GM04504 (cell line): ENCODE results near the gene SHH.
"Not testable (repeated sequence)": the region's sequence is repeated elsewhere in the genome, so short reads cannot be mapped to it uniquely, and the experiment has no call there.

Experiments
- DNase-seq: peaks from one replicate; pipeline ENCODE4 v3.0.0-alpha.2; 2012; ENCODE audit warnings: low read depth

The SHH gene

DNA sequence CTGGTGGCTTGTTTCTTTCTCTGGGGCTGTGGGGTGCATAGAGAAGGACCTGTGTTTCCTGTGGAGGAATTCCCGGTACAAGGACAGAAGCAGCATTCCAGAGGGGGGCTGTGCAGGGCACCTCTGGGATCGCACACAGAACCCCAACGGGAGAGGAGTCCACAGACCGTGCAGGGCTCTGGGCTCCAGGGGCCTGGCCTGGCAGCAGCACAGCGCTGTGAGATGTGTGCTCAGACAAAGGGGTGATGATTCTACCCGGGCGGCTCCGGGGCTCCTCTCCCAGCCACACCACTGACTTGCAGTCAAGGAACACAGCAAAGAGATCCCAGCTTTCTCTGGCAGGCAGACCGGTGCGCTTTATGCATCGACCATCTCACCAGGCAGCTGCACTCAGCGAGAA, 6.9 kb upstream of the SHH start:
- no peak for DNase-seq

DNA sequence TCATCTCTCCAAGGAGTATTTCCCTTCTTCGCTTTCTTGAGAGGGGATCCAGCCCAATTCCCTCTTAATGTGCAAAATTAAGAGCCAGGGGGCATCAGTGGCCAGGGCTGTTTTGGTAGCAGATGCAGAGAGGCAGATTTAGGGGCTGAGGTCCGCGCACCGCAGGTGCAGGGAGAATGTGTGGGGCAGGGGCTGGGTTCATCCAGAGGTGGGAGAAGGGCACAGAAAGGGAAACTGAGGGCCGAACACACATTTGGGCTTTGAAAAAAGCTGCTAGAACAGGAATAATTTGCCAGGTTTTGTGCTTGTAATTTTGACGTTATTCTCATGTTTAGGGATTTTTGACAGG, 6.5 kb upstream of the SHH start:
- no peak for DNase-seq

DNA sequence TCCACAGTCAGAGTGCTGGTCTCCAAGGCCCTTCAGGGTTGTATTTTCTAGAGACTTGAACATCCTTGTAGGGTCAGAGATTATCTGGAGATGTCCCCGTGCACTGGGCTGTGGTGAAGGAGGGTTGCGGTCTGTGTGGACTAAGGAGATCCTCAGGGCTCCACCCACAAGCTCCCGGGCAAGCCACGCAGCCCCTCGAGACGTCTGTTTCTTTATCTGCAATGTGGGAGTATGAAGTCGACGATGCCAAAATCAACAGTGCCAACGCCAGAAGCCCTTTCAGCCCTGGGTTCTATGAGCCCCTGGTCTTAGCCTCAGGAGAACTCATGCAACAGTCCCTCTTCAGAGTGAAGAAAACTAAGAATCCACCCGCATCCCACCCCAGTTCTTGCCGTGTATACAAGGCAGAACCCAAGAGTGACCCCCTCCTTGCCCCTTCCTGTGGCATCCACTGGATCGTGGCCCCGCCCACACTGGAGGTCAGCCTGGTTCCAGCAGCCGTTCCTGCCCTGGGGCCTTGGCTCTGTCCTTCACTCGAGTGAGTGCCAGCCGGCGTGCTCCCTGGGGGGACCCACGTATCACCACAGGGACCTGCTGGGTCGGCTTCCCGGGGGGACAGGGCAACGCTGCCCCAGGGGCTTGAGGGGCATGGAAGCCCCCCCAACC, 6.0 kb upstream of the SHH start:
- DNase-seq = no peak

DNA sequence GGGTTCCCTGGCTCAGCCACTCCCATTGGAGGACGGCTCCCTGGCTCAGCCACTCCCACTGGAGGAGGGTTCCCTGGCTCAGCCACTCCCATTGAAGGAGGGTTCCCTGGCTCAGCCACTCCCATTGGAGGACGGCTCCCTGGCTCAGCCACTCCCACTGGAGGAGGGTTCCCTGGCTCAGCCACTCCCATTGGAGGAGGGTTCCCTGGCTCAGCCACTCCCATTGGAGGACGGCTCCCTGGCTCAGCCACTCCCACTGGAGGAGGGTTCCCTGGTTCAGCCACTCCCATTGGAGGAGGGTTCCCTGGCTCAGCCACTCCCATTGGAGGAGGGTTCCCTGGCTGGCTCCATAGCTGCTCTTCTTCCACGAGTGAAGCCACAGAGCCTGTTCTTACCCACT, 5.3 kb upstream of the SHH start:
- not testable (repeated sequence) for DNase-seq

DNA sequence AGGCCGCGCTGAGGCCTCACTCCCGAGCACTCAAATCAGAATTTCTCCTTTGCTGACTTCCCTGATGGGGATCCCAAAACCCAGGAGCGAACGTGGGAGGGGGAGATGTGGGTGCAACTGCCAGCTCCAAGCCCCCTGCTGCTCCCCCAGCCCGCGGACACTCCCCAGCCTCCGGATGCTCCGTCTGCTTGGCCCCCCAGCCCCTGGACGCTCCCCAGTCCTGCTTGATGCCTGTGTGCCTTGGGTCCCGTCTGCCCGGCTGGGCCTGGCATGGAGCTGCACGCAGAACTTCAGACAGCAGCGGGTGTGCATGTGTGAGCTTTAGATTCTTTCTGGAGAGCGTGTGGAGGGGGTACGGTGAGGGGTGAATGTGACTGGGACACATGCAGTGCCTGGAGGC, 4.7 kb upstream of the SHH start:
- DNase-seq = no peak

DNA sequence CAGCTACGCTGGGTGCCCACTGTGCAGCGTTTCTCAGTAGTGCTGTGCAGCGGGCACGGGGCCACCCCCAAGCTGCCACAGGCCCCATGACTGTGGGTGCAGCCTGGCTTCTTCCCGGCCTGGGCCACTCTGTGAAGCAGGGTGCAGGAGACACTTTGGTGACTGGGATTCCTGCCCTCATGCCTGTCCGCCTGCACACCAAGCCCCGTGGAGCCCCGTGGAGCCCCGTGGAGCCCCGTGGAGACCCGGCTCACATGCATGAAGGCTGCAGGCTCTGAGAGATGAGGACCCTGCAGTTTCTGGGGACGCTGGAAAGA, 3.9 kb upstream of the SHH start:
- no peak for DNase-seq

DNA sequence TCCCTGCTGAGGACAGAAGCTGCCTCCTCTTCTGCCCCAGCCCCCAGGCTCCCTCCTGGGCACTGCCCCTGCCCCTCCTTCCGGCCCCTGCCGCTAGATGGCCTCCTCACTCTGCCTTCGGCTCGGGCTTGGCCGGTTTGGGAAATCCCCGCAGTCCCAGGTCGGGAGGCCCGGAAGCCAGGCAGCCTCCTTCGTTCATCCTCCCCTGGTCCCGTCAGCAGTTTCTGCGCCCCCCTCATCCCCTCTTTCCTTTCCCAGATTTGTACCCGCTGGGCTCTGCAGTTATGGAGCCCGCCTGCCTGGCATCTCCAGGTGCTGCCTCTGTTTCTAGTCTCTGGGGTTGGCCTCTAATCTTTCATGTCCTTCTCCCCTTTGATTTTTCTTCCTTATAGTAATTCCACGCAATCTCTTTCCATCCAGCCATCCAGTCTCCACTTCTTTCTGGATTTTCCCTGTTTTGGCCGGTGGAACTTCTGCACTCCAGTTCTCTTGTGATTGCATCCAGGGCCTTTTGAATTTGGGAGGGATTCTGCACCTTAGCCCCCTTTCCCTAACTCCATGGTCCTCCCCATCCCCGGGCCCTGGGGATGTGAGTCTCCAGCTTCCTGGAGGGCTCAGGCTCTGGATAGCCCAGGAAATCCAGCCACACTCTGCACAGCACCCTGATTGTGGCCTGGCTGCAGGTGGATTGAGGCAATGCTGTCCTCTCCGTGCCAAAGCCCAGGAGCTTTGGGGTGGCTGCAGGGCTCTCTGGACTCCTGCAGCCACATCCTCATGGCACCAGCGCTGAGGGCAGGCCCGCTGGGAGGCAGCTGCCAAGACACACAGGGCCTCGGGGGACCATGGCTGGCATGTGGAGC, 3.3 kb upstream of the SHH start:
- no peak for DNase-seq

DNA sequence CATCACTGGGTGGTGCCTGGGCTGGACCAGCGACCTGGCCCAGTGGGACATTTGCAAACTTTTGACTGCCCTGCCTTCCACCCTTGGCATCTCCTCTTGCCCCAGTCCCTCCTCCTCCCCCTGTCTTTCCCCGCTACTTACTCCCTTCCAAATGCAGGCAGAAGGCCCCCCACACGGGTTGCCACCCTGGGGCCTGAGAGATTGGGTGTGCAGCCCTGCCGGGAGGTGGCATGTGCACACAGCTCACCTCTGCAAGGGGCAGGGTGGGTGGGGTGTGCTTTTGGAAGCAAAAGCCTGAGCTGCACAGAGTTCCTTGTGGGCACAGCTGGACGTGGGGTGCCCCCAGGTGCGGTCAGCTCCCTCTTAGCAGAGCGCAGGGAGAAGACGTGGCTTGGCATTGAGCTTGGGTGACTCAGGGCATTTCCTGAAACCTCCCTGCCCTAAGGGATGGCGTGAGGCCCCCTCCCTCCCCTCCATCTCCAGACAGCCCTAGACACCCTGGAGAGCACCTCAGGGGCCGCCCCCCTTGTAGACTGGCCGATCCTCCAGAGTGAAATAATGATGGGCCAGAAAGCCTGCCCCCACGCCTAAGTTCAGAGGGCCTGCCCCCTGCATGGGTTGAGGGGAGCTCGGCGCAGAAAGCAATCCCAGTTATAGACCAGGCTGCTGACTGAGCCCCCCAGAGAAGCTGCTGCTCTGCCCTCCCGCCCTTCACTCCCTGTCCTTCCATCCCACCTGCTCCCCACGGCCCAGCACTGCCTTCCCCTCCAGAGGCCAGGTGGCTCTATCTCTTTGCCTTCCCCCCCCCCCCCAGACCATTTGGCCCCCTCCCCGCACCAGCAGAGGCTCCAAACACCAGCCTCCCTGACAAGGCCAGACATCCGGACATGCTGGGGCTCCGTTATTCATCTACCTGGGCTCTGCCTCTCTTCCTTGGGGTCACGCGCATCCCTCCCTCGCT, 2.3 kb upstream of the SHH start:
- DNase-seq = no peak

DNA sequence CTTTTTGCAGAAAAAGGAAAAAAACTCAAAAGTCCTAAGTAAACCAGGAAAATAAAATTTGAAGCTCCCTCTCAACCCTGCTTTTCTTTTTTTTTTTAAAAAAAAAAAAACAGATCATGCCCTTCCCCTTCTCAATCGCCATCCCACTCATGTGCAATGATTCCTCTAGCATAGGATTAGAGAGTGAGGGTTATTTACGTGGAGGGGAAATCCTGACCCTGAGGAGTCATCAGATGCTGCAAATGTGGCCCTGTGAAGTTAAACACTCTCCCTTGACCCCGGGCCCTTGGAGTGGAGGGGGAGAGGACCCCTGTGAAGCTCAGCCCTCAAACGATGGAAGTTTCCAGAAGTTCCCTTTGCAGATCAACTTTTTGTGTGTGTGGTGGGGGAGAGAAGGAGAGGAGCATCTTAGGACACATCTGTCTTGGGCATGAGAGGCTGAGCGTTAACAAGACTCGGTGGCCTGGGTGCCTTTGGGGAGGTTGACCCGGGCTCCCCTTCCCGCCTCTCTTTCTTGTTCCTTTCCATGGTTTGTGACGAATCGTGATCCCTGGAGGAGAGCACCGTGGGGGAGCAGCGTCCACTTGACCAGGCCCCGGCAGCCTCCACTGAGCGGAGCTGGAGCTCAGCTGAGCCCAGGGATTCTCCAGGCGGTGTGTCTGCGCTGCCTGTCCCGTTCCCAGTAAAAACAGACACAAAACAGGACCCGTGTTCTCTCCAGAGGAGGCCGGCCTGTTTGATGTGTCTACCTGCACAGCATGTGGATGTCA, 1.5 kb upstream of the SHH start:
- no peak for DNase-seq

DNA sequence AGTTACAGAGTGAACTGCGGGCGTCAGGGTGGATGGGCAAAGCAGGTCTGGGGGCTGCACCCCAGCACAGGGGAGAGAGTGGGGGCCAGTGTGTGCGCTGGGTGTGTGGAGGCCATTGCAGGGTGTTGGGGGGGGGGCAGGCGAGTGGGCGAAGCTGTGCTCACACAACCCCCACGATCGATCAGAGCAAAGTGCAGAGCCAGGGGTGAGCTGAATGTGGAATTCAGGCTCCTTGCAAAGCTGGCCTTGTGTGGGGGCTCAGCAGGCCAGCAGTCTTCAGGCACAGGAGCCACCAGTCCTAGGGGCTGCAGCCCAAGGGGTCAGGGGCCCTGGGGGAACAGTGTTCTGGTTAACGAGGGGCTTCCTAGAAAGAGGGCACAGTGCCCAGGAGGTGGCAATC, 862 bp upstream of the SHH start:
- no peak for DNase-seq

DNA sequence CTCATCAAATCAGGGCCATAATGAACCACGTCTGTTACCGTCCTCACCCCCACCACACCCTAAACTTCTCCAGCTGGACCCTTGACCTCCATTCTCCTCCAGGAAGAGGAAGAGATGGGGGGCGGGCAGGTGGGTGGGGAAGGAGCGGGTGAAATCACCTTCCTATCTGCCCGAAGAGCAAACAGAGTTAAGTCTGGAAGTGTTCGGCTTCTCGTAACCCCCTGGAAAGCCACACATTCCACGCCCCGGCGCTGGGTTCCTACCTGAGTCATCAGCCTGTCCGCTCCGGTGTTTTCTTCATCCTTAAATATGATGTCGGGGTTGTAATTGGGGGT, 736 bp downstream of the SHH start:
- DNase-seq = no peak

DNA sequence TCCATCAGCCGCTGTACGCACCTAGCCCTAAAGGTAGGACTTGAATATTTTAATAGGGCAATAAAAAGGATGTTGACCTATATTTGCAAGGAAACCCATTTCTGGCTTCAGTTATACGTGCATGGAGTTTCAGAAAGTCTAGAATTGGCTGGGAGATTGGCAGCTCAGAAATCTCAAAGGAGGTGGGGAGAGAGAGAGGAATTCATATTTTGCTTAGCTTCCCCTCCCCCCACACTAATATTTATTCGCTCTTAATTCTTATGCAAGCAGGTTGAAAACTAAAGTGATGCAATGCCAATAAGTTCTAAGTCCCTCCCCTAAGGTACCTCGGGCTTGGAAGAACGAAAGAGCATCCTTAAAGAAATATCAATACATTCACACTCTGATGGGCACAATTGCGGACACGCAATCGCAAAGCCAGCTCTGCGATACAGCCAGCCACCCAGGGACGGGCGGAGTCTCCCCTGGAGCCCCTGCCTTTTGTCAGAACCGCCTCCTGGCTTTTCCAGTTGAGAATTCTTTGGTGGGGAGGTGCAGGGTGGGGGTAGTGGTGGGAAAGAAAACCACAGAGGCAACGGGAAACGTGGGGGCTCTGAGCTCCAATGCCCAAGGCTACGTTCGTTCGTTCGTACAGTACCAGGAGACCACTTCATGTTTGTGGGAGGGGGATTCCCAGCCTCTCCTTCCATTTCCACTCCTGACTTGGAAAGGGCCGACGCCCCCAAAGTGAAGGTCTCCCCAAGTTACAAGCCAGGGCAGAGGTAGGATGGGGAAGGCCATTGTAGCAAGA, 1.3 kb downstream of the SHH start:
- no peak for DNase-seq

DNA sequence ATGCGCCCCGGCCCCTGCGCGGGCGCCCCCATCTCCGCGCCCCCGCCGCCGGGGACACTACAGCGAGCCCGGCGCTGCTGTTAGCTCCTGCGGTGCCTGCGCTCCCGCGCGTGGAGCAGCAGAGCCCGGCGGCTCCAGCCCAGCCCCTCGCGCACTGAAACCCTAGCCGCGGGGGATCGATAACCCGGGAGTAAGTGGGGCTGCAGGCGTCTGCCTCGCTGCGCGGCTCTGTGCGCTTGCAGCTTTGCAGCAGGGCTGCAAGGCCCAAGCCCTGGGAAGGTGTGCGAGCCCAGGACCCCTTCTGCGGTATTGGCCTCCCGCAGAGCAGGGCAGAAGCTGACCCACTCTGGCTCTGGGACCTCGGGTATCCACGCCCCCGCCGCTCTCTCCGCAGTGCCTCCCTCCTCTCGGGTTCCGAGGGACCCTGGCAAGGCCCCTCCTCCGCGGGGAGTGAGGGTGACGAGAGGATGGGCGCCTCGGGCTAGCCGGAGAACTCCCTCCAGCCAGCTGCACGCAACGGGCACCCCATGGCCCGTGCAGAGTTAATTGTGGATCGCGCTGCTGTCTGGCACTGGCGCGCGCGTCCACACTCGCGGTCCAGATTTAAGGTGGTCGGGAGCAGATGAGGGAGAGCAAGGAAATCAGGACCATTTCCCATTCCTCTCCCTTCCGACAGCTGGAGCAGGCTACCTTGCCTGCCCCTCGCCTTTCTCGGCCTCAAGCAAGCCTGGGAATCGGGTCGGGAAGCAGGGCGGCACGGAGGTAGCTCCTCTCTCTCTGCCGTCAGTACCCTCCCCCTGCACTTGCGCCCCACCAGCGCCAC, 2.1 kb downstream of the SHH start:
- no peak for DNase-seq

DNA sequence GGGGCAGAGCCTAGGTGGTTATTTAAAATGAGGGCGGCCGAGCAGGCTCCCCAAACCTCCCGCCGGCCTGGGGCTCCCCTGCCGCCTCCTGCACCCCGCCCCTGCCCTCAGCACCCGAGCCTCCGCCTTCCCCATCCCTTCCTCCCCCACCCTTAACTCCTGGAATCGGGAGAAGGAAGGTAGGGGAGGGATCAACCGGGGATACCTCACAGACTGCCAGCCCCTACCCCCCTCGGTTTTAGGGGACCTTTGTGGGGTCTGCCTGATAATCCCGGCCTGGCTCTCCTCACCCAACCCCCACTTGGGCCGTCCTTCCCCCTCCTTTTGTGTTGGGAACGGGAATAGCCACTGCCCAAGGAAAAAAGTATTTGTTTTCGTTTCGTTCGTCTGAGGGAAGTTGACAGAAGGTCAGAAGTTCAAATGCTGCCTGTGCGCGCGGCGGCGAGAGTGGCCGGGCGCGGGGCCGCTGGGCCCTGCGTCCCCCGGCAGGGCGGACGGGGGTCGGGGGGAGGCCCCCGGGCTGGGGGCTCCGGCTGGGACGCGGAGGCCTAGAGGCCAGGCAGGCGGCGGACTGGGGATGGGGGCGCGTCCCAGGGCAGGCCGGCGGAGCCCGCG, 2.8 kb downstream of the SHH start:
- no peak for DNase-seq

DNA sequence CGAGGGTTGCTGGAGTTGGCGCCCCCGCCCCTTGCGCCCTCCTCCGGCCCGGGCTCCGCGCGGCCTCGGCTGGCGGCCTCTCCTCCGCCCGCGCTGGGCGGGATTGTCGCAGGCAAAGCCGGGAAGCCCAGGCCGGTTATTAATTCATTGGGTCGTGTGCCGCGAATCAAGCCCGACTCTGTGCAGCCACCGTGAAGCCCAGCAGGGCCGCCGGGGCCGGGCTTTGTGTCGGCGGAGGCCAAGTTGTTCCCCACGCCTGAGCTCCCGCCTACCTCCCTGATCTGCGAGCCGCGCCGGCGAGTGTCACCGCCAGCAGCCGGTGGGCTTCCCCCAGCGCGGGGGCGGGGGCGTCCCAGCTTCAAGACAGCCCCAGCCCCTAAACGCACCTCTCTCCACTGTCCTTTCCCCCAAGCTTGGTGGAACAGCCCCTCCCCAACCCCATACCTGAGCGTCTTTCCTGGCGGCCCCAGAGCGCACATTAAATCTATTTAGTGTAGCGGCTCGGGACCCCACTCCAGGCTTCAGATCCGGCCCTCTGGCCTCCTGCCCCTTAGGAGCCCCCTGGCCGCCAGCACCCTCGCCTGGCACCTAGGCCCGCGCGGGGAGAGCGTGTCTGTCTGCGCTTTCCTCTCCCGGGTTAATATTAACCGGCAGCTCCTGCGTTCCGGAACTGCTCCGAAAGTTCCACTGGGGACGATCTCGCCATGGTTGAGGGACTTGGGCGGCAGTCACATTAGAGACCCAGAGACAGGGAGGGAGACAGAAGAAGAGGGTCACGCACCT, 3.5 kb downstream of the SHH start:
- no peak for DNase-seq

DNA sequence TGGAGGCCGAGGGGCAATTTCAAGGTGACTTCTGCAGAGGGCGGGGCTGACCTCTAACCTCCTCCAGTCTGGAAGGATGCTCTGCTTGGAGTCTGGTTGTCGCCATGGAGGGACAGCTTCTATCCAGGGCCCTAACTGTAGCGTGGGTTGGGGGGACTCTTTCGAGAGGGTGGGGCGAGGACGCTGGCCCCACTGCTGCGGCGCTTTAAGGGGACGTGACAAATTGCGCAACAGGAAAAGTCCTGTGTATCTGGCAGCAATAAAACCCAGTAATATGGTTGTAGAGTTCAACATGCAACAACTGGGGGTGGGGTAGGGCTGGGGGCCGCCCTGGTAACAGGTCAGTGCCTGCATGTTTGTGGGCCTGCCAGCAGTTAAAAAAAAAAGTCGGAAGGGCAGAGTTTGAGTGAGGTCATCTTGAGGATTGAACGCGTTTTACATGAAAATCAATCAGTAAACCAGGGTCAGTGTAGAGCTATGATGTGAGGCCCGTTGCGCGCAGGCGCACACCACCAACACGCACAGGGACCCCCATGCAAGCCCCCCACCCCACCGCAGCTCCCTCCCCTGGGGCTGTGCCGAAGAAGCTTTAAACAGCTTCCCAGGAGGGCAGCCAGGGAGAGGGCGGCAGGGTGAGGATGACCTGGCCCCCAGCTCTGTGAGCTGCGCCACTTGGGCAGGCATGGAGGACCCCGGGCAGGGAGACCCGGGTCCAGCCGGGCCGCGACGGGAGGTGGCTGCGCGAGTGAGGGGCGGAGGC, 4.3 kb downstream of the SHH start:
- DNase-seq = no peak

DNA sequence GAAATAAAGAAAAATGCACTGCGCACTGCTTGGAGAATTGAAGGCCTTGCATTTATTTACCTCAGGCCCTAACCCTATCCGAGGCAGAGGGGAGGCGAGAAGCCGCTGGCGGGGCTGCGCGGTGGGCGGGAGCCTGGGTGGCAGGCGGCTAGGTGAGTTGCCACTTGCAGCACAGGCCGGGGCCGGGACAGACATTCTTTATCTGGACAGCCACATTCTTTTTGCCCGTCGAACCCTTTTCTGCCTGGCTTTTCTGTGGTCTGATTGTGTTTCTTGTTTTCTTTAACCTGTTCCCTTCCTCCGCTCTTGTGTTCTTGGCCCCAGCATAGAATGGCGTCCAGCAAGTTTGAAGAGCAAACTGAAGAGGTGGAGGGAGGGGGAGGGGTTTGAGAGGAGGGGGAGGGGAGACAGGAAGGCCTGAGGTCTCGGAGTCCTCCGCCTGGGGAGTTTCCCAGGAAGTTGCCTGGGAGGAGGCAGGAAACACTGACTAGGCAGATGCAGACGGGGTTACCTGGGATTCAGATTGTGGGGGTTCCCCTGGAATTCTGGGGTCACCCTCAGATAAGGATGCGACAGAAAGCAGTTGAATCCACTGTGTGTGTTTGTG, 5.1 kb downstream of the SHH start:
- DNase-seq = no peak
